ENCODE measurements around the gene ENPP1.

DNA sequence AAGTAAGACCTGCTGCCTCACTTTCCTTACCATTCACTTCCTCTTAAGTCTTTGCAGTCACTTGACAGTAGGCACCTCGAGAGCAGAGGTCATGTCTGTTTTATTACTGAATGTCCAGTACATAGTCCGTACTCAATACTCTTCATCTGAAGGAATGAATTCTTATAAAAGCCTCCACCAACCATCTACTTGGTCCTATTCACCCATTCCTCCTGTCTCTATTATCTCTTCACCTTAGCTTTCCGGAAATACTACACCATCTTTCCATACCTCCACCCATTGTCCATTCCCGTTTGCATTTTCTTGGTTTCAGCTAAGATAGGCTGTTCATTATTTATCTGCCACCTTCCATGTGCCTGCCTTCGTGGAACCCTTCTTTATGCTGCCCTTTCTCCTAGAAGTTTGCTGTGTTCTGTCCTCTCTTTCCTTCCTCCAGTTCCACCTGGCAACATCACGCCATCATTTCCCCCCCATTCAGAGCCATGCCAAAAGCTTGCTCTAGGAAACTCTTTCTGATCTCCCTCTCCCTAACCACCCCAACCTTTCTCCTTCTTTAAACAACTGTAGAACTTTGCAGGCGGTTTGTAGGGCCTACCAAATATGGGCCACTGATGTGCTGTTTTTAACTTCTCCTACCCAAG lies 38.3 kb downstream of the ENPP1 start:
- TF ChIP-seq, protein P1, sequence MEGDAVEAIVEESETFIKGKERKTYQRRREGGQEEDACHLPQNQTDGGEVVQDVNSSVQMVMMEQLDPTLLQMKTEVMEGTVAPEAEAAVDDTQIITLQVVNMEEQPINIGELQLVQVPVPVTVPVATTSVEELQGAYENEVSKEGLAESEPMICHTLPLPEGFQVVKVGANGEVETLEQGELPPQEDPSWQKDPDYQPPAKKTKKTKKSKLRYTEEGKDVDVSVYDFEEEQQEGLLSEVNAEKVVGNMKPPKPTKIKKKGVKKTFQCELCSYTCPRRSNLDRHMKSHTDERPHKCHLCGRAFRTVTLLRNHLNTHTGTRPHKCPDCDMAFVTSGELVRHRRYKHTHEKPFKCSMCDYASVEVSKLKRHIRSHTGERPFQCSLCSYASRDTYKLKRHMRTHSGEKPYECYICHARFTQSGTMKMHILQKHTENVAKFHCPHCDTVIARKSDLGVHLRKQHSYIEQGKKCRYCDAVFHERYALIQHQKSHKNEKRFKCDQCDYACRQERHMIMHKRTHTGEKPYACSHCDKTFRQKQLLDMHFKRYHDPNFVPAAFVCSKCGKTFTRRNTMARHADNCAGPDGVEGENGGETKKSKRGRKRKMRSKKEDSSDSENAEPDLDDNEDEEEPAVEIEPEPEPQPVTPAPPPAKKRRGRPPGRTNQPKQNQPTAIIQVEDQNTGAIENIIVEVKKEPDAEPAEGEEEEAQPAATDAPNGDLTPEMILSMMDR (IDR thresholded peaks at IDR 0.05) = no peak
- no peak for TF ChIP-seq POLR2A (IDR thresholded peaks at IDR 0.05)
